ENCODE data around the gene FAU. TPM values are rescaled to one million over a fixed set of nuclear protein-coding genes. Genes with fewer than 3 reads are reported as not detected.
A peak's percentile ranks its signal among the peaks of the same experiment; 100 is the strongest.

The FAU gene
- total and polyA plus RNA-seq, 2 of the 13 experiments (the other 11 are each of a cell fraction or from before 2014, with no cell fraction given), result 374 to 869 TPM

DNA sequence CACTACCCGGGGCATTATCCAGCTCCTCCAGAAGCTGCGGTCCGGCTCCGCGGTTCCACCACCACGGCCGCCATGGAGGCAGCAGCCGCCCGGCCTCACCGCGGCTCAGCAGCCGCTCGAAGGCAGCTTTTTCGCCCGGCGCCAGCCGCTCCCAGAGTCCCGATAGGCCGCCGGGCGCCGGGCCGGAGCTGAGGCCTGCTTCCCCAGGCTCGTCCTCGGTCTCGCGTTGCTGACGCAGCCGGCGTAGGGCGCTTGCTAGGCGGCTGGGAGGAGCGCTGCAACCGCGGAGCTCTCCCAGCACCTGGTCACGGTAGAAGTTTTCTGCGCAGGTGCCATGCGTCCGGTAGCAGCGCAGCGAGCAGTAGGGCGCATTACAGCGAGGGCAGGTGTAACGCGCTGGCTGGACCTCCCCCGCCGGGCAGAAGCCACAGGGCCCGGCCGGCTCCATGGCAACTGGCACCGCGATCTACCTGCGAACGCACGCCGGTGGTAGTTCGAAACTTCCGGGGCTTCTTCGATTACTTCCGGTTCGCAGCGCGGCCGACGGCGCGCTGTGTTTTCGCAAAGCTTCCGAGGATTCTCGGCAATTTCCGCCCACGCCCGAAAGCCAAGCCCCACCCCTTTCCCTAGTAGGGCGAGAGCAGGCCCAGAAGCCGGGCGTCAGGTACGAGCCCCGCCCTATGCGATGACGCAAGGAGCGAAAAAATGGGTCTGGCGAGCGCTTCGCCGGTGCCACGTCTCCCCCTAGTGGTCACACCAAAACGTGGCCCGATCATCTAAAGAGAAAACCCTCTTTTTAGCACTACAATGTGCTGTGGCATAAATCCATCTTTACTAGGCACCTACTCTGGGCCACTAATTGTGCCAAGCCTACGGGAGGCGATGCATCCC lies 4.5 kb downstream of the FAU start, which contains the start of gene ZNHIT2 (continued):
- TF ChIP-seq, protein P1, sequence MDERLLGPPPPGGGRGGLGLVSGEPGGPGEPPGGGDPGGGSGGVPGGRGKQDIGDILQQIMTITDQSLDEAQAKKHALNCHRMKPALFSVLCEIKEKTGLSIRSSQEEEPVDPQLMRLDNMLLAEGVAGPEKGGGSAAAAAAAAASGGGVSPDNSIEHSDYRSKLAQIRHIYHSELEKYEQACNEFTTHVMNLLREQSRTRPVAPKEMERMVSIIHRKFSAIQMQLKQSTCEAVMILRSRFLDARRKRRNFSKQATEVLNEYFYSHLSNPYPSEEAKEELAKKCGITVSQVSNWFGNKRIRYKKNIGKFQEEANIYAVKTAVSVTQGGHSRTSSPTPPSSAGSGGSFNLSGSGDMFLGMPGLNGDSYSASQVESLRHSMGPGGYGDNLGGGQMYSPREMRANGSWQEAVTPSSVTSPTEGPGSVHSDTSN (CRISPR knock-in tag; IDR thresholded peaks at IDR 0.05), result no peak
- TF ChIP-seq ONECUT2 (CRISPR knock-in tag; IDR thresholded peaks at IDR 0.05), result no peak
- peak; percentile 26; the same call in 1 of the 2 replicates for TF ChIP-seq HOXA5 (CRISPR knock-in tag; IDR thresholded peaks at IDR 0.05)
- TF ChIP-seq HNRNPLL (IDR thresholded peaks at IDR 0.05; ENCODE audit: low read depth, low read length, poor library complexity, severe bottlenecking), result peak; percentile 89
- peak; percentile 71; the same call in 1 of the 2 replicates for TF ChIP-seq ELF4 (CRISPR knock-in tag; IDR thresholded peaks at IDR 0.05; ENCODE audit: borderline replicate concordance)
- TF ChIP-seq ZNF646 (CRISPR knock-in tag; IDR thresholded peaks at IDR 0.05), result no peak
- no peak for TF ChIP-seq HMGA1 (CRISPR knock-in tag; conservative IDR thresholded peaks at IDR 0.05)
- no peak for TF ChIP-seq GZF1 (CRISPR knock-in tag; IDR thresholded peaks at IDR 0.05)
- peak; percentile 74; the same call in 1 of the 2 replicates for TF ChIP-seq KLF12 (CRISPR knock-in tag; IDR thresholded peaks at IDR 0.05; ENCODE audit: borderline replicate concordance)
- TF ChIP-seq GMEB2 (CRISPR knock-in tag; IDR thresholded peaks at IDR 0.05; ENCODE audit: low read depth), result peak; percentile 60; the same call in 1 of the 2 replicates
- TF ChIP-seq RBM39 (IDR thresholded peaks at IDR 0.05; ENCODE audit: low read depth, low read length, poor library complexity, severe bottlenecking), result peak; percentile 46
- peak; percentile 57 for TF ChIP-seq TBL1XR1 (IDR thresholded peaks at IDR 0.05; ENCODE audit: borderline replicate concordance, low read length, partially characterized antibody)
- peak; percentile 61 for TF ChIP-seq PTBP1 (IDR thresholded peaks at IDR 0.05; ENCODE audit: low read depth, low read length, poor library complexity, severe bottlenecking)
- TF ChIP-seq GABPA (IDR thresholded peaks at IDR 0.05; ENCODE audit: low read depth, low read length), result no peak
- peak; percentile 98 for TF ChIP-seq GABPA (CRISPR knock-in tag; IDR thresholded peaks at IDR 0.05; ENCODE audit: low read depth)
- peak; percentile 27; the same call in 1 of the 2 replicates for TF ChIP-seq ZNF768 (CRISPR knock-in tag; IDR thresholded peaks at IDR 0.05)
- TF ChIP-seq NFIB (CRISPR knock-in tag; IDR thresholded peaks at IDR 0.05; ENCODE audit: borderline replicate concordance), result 0 out of 2 replicates have a peak, but pooled peaks have one; percentile 77
- TF ChIP-seq ATF7 (IDR thresholded peaks at IDR 0.05), result peak; percentile 72
- peak; percentile 83 for TF ChIP-seq ATF7 (CRISPR knock-in tag; IDR thresholded peaks at IDR 0.05)

All from HepG2 (cell line).